Measurements from ENCODE around the gene ARPP21.

ARPP21 gene

DNA sequence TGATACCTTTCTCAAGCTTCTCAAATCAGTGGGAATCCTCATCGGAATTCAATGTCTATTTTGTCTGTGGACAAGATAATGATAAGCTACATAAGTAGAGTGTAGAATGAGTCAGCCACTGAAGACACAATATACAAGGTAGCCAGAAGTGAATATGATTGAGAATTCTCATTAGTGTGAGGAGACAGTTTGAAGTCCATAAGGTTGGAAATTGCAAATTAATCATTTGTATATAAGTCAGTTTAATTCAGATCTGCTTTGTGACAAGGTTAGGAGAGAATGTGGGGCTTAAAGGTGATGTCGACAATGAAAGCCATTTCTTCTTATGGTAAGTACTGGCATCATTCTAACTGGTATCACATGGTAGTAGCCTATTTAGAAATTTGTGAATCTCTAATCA, 4.2 kb downstream of the ARPP21 start:
- DNase-seq = no peak

DNA sequence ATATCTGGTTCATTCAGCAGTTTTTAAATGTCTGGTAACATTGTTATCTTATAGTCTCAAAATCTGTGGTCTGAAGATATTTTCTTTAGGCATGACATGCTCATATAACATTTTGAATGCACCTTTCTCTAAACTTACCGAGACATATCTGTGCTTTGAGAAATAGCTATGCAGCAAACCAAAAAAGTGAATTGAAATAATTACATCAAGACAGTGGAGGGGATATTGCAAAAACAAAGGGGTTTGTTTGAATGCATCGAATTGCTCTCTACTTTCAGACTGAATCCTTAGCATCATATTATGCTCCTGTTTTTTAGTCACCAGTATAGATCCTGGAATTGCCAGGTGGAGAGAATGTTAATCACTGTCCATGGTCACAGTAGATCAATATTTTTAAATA, 5.1 kb downstream of the ARPP21 start:
- DNase-seq = no peak

DNA sequence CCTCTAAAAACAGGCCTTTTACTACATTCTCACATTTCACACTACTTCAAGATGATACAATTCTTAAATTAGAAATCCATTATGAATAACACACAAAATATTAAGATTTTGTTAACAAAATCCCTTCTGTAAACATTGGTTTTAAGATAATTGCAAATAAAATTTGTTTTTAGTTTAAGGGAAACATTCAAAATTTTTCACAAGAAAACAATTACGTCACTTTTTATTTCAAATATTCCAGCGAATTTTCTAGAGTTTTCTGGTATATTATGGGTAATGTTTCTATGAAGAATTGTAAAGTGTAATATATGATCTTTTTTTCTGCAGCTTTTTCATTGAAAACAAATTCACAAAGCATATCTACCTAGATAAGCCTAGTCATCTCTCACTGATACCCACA, 5.9 kb downstream of the ARPP21 start:
- DNase-seq = no peak

DNA sequence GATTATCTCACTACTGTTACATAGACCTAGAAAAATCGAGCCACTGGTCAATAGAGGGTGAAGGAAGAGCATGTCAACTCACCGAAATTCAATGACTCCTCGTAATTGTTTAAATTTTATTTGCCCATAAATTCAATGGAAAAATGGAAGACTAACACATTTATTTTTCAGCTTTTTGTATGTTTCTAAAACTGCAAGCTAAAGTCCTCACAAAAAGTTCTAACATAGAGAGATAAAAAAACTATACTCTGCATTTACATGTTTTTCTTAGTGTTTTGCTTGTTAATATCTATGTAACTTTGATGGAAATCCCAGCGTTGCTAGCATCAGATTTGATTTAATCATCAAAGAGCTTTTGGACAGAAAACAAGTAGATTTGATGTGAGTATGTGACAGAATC, 6.8 kb downstream of the ARPP21 start:
- DNase-seq = no peak

DNA sequence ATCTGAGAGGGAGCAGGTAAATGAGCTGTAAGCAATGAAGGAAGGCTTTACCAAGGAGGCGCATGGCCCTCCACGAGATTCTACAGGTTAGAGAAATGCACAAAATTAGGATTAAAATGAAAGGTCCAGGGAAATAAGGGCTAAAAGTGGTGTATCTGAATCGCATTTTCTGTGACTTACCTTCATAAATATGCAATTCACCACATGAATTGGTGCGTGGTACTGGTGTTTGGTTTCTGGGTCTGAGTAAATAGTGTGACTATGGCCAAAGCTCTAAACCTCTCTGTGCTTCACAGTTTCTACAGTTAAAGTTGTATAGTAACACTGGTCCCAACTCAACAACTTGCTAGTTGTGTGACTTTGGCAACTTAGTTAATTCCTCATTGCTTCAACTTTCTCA, 8.1 kb downstream of the ARPP21 start:
- DNase-seq = no peak

DNA sequence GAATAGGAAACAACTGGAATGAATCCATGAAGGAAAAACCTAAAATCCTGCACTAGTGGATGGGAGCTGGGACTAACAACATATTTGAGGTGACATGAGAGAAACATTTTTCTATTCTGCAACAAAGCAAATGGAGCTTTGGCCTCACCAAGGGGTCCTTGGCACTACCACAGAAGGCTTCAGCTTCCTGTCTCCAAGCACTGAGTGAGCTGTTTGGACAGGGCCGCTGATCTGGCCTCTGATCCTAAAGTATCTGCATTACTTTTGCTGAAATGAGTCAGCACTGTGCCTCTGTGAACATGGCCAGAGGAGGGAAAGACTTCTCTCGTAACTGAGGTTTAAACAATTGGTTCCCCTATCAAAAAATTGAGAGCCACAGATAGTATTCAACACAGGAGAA, 9.0 kb downstream of the ARPP21 start:
- no peak for DNase-seq

DNA sequence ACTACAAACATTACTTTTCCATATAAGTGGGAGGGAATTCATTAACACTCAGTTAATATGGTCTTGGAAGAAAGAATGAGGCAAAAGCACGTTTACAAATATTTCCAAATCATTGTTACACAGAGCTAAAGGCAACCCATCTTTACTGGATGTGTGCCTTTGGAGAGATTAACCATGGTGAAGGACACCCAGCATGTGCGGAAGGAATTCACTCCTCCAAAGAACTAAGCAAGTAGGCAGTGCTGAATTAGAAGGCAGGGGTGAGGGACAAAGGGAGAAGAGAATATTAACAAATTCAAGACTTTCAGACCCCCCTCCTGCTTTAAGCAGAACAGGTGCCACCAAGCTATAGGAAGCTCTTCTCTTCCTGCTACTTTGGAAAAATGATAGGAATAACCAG, 10.1 kb downstream of the ARPP21 start:
- DNase-seq = no peak

DNA sequence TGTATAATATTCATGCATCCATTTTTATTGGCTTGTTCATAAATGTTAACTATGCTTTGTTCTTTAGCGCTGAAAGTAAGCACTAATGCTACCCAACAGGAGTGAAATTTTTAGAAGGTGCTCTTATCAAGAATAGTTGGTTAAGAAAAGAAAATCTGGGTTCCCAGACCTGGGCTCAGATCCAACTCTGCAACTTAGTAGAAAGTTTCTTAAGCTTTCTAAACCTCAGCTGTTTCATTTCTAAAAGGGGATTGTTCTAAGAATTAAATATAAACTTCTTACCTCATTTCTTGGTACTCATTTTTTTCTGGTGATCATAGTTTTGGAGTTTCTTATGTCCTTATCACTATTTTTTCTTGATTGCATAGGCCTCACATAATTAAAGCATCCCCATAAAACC, 12.1 kb downstream of the ARPP21 start:
- DNase-seq = no peak

DNA sequence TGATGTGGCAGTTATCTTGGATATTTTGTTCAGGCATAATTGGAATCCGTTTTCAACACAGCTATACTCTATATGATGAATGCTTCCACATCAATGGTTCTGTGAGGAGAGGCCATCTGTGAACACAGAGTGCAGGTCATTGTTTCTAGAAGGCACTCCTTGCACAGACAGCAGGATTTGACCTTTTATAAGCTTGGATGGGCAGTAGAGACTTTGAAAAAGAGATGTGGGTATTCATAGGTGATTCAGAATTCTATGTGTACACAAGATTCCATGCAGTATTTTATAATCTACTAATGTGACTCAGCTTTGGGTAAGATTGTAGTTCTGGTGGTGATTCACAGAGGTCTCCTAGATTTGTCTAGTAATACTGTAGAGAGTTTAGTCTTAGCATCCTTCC, 12.5 kb downstream of the ARPP21 start:
- no peak for DNase-seq

DNA sequence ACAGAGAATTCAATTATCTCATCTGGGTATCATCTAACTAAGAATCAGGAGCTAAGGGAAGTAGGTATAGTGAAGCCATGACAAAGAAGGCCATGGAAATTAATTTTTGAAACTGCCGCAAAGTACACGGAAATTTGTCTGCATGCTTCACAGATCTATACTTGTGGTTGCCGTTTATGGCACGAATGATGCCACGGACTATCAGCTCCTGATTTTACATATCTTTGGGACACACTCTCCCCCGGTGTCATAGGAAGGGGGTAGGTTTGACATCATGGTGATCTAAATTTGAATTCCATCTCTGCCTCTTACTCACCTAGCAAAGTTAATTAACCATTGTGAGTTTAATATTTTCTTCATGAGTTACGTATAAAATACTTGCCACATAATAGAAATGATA, 14.0 kb downstream of the ARPP21 start:
- DNase-seq = no peak

DNA sequence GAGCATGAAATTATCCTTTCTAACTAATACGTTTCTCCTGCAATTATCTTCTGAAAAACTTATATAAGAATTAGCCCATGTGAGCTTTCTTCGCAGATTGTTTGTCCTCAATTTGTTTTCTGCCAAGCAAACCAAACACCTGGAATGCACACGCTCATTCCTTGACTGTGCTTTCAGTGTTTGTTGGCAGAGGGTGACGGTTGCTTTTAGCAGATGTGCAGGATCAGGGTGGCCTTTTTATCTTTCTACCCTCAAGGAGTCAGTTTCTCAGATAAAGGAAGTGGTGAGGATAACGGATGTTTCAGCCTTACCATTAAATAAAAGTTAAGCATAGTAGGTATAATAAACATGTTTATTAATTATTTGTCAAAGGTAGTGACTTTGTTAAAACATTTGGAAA, 15.2 kb downstream of the ARPP21 start:
- no peak for DNase-seq

DNA sequence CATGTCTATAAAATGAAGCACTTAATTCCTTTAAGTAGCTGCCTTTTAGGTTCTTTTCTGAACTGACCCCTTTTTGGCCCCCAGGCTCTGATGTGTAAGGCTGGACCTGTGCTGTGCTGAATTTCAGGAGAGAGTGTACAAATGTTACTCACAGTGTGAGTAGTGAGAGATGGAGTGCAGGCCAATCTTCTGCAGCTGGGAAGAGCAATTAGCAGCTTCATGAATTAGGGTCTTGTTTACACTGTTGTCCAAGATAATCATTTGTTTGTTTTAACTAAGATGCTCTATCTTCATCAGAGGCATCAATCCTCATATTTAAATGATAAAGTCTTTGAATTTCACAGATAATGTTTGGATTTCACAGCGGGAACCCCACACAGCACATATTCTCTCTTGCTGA, 19.4 kb downstream of the ARPP21 start:
- no peak for DNase-seq

DNA sequence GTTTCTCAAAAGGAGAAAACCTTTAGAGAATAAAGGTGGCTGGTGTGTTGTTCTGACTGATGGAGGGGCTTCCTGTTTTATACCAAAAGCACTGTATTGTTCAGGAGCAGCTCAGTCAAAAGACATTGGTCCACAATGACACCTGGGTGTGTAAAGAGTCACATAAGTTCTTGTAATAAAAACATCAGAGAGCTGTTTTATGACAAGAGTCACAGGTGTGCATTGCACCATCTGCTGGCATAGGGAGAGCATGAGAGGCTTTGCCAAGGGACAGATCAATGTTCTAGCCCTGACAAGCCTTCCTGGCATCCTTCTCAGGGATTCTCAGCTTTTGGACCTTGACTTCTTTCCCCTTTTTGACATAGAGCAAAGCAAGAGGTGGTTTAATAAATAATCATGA, 20.4 kb downstream of the ARPP21 start:
- peak; percentile 18 for DNase-seq

DNA sequence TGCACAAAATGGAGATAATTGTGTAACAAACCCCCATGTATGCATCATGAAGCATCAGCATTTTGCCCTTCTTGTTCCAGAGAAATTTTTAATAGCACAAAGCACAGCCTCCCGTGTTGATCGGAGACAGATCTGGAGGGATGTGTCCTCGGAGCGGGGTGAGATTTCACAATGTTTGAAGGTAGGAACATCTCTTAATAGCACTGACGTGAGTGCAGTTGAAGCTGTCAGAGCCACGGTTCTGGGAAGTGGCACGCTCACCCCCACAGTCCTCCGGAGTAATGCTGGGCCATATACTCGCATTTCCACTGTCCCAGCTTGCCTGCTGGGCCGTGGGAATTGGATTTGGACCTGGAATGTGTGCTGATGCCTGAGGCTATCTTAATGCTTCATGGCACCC, 24.1 kb downstream of the ARPP21 start:
- no peak for DNase-seq

DNA sequence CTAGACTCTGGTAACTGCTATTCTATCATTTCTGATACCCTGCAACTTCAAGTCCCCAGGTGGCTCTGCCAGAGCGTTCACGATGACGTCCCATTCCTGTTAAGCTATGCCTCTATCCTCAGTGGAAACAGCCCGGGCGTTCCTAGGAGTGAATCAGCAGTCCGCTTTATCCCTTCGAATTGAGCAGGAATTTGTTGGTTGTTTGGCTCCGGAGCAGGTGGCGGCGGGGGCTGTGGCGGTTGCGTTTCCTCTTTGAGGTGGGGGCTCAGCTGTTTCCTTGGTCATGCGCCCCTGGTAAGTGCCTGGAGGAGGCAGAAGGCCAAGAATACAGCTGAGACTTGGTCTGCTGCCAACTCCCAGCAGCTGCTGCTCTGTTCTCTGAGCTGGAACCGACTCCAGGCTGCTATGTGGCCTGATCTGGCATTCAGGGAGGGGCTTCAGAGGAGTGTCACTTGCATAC, 25.2 kb downstream of the ARPP21 start:
- peak; percentile 58 for DNase-seq

DNA sequence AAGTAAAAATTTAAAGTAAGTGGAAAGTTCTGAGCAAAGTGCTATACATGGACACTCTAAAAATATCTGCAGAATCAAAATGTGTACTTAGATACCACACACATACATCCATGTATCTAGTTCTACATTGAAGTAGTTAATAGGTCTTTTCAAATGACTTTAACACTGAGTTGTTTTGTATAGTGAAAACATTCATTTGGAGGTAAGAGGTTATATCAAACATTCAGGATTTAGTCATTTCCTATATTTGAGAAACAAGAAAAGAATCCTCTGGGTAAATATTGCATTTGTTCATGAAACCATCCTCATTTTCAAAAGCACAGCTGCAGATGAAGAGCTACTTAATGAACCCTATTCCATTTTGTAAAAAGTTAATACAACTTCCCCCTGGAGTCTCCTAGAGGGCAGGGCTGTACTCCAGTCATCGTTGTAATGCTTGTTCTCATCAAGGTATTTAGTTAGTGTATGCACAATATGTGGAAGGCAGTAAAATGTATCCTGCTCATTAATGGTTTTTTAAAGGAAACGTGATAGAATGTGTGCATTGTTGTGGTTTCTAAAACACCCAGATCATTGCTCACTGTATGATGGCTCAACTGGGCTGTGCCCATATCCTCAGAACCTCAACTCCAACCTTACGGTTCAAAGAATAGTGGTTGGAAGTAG, 26.2 kb downstream of the ARPP21 start:
- DNase-seq = no peak

DNA sequence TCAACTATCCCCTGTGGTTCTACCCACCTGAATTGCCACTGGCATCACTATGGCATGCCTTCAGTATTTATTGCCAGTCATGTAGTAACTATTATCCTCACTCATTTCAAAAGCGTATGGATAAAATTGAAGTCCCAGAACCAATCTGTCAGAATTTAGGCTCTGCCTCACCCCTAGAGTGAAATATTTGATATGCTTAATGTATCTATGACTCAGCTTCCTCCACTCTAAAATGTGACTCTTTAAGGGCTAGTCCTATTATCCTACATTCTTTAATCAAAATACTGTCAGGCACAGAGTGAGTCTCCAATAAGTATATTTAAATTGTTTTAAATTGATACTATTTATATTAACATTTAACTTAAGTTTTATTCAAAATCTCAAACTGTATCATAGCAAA, 27.6 kb downstream of the ARPP21 start:
- DNase-seq = no peak

DNA sequence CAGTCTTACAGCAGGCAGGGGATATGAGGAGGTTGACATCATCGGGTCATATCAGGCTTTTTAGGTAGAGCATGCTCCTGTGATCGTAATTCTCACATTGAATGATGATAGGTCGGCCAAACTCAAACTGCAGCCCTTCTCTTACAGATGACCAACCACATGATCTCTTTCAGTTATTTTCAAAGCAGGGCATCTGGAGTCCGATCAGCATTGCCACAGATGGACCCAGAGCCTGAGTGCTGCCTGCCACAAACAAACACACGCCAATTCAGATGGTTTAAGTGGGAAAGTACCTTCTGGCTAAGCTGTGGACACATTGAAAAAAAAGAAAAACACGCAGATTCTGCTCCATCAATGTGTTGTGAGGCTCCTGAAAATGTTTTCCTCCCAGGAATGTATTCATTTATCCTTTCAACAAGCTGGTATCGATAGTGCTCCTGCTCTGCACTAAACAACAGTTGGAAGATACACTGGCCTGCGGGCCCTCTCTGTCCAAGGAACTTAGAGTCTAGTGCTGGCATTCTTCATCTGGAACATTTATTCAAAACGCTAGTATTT, 31.2 kb downstream of the ARPP21 start:
- no peak for DNase-seq

DNA sequence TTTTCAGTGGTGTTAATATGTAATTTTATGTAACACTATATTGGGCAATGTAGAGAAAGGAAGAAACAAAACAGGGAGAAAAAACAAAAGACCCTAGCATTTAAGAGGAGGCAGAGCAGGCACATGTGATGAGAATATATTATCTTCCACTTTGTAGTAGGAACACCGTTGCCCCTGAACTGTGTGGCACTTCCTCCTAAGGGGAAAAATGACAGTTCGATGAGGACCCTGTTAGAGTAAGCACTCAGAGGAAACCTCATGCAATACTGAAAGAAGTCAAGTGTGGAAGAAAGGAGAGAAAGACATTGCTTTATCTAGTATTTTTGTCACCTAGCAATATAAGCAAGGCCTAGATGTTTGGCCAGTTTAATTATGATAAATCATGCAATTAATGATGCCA, 32.2 kb downstream of the ARPP21 start:
- no peak for DNase-seq

DNA sequence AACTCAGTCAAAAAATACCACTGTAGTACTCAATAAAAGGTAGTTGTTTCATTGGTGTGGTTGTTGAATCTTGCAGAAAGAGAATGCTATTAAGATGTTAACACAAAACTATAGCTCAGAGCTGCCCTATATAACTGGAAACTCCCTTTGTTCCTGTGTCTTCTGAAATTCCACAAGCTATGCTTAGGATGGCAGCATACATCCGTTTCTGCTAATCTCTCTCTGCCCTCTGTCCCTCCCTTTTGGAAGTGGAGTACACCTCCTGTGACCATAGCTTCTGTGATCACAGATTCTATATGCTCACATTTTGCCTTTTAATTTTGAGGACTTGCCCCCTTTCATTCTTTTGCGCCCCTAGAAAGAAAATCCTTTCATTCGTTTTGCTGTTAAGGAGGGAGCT, 33.7 kb downstream of the ARPP21 start:
- DNase-seq = no peak

DNA sequence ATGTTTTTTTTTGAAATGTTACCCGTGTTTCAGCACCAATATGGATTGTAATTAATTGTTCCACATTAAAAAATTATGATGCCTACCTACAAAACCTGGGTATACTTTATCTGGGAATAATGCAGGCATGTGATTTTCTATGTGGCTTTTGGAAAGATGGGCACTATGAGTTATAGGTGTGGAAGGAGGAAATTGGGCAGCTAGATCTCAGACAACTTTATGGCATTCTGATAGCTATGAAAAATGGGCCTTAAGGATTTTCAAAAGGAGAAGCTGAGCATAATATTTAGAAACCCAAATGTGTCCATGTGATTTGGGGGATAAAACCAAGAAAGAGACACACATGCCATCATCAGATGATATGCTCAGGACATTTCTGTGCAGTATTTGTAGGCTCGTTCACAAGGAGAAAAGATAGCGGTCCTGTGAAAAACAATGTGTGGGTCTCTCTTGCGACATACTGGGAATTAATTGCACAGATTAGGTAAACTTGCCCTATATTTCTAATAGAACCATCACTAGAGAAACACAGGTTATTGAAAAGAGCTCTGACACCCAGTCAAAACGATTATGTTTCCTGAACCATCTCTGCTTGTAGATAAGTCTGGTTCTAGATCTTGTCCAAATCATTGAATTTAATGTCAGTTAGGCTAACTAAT, 35.3 kb downstream of the ARPP21 start:
- DNase-seq = no peak

DNA sequence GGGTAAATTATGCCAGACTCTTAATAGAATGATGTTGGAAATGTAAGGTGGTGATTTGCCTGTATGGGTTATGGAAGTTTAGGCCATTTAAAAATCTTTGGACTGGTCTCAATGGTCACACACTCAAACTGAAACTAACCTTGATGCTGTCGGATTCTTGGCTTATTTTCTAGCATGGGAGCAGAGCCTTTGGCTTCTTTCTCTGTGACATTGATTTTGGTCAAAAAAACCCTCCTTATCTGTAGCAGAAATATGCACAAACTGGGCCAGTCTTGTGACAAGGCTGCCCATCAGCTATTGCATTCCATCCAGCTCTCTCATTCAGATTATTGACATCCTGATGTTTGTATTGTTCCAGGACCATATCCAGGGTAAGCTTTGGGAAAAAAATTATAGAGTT, 35.9 kb downstream of the ARPP21 start:
- DNase-seq = no peak

DNA sequence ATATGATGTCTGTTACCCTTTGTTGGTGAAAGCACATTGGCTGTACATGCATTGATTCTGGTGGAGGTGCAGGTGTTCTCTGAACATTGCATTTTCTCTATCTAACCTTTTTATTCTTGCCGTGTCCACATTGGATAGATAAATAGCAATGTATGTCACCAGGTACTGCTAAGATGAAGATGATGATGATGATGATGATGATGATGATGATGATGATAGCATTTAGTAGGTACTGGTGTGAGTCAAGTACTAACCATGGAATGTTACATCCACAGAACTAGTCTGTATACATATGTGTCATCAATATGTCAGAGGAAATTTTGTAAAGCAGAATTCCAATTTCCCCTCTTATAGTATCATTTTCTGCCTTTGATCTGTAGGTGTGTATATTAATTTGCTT, 36.3 kb downstream of the ARPP21 start:
- no peak for DNase-seq

DNA sequence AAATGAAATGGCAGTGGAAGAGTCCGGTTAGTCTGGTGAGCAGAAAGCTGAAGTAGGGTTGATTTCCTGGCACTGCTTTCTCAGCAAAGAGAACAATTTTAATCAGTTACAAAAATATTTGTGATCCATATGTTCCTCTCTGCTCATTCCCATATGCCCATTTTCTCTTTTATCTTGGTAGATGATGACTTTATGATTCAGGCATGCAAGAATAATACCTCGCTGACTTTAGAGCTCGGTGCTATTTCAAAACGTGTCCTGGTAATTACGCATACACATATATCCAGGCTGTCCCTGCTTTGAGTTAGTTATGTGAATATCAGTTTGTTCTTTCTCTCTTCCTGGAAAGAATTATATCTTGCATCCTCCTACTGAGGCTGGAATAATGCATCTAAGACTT, 38.5 kb downstream of the ARPP21 start:
- no peak for DNase-seq

DNA sequence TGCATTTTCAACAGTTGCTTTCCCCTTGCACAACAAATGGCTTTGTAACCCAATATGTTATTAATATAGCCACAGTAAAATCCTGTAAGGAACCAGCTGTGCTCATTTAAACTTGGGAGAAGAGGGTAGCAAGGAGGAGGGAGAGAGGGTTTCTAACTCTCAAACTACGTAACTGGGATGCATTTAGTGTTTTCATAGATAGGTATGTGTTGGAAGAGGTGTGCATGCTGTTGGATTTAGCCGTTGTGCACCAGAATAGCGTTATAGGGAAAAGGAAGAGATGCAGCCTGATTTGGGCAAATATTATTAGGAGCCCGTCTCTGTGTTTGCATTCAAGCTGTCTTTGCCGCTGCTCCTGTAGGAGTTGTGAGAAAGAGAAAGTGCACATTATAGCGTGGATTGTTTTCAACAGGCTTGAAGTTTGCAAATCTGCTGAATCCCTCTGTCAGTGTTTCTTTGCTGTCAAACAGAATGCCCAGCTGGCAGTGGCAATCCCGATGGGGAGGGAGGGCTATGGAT, 39.4 kb downstream of the ARPP21 start:
- no peak for DNase-seq

Data from NCI-H2081 treated with DMSO at 0.1 percent for 48 hours (cell line).